NT2/D1 (cell line): ENCODE measurements around the gene TSPAN32.
"Not testable (repeated sequence)": the region's sequence is repeated elsewhere in the genome, so short reads cannot be mapped to it uniquely, and the experiment has no call there.

Source experiments
- DNase-seq: peaks from one replicate; pipeline ENCODE4 v3.0.0-alpha.2; 2011; ENCODE audit warnings: low read depth, low spot score
- H3K27me3 ChIP-seq: 2 replicates; pipeline ENCODE4 v1.6.0; 2011; ENCODE audit warnings: mild to moderate bottlenecking; ENCODE audit not compliant: insufficient read length, insufficient read depth
- H3K36me3 ChIP-seq: 2 replicates; pipeline ENCODE4 v1.6.1; 2011; ENCODE audit warnings: mild to moderate bottlenecking, low read length, mixed read lengths; ENCODE audit not compliant: insufficient read depth, insufficient read length
- H3K4me1 ChIP-seq: 2 replicates; pipeline ENCODE4 v1.5.1; 2011; ENCODE audit not compliant: insufficient read depth, insufficient read length
- H3K4me3 ChIP-seq: 2 replicates; pipeline ENCODE4 v1.5.1; 2011; ENCODE audit warnings: low read depth; ENCODE audit not compliant: insufficient read length
- H3K9ac ChIP-seq: 2 replicates; pipeline ENCODE4 v1.6.0; 2011; ENCODE audit warnings: low read depth; ENCODE audit not compliant: insufficient read length
- H3K9me3 ChIP-seq: 2 replicates; pipeline ENCODE4 v1.5.1; 2011; ENCODE audit warnings: mild to moderate bottlenecking, low read length; ENCODE audit not compliant: insufficient read depth
- SUZ12 ChIP-seq: IDR thresholded peaks from 2 replicates; pipeline ENCODE4 v1.6.1; 2011; ENCODE audit not compliant: insufficient read length, insufficient read depth; ENCODE audit errors: extremely low read depth
- YY1 ChIP-seq: IDR thresholded peaks from 2 replicates; pipeline ENCODE4 v1.6.1; 2011; ENCODE audit not compliant: insufficient read length, insufficient read depth
- ZNF274 ChIP-seq: IDR thresholded peaks from 2 replicates; pipeline ENCODE4 v1.6.1; 2011; ENCODE audit warnings: mild to moderate bottlenecking, low read depth, low read length

The TSPAN32 gene

DNA sequence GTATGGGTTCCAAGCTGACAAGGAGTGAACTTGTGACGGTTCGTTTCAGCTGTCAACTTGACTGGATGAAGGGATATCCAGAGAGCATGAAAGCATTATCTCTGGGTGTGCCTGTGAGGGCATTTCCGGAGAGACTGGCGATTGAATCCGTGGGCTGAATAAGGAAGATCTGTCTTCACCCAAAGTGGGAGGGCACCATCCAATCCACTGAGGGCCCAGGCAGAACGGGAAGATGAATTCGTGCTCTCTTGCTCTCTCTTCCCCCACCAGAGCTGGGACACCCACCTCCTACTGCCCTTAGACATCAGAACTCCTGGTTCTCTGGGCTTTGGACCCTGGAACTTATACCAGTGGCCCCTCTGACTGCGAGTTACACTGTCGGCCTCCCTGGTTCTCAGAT is 59.8 kb downstream of the TSPAN32 start:
- TF ChIP-seq ZNF274 (no peak), YY1 (no peak), SUZ12 (no peak)
- no peak for DNase-seq
- Histone ChIP-seq H3K36me3 (no peaks in the 10 kb centered on the region), H3K9ac (no peak overlapping the region), H3K9me3 (peaks cover 4% of the 10 kb centered on the region), H3K4me3 (no peak overlapping the region), H3K27me3 (peaks cover 3% of the 10 kb centered on the region), H3K4me1 (no peaks in the 10 kb centered on the region)

- TF ChIP-seq YY1 (no peak), SUZ12 (no peak), ZNF274 (no peak)
- H3K4me1 ChIP-seq = no peaks in the 10 kb centered on the region
- no peak overlapping the region for H3K4me3 ChIP-seq
- no peaks in the 10 kb centered on the region for H3K36me3 ChIP-seq
- no peak for DNase-seq
- no peak overlapping the region for H3K9ac ChIP-seq
- peaks cover 3% of the 10 kb centered on the region for H3K27me3 ChIP-seq
- no peaks in the 10 kb centered on the region for H3K9me3 ChIP-seq
Measured at GRCh38 chr11:2362414-2362813, 60.6 kb downstream of the TSPAN32 start.

DNA sequence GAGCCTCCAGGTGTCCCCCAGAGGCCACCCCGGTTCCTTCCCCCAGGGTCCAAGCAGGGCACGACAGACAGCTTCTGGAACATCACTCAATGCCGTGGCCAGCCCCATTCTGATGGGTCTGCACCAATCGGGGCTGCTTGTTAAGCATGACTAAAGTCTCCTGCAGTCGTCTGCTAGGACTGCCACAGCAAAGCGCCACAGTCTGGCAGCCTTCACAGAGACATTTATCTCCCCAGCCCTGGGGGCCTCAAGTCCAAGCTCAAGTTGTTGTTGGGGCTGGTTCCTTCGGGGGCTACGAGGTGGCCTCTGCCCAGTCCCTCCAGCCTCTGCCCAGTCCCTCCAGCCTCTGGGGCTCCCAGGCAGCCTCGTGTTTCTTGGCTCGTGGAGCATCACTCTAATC is 61.3 kb downstream of the TSPAN32 start:
- no peak for DNase-seq
- TF ChIP-seq YY1 = no peak
- no peak for TF ChIP-seq ZNF274
- TF ChIP-seq SUZ12 = no peak
- H3K36me3 ChIP-seq = no peaks in the 10 kb centered on the region
- H3K4me3 ChIP-seq = no peak overlapping the region
- H3K9ac ChIP-seq = no peak overlapping the region
- peaks cover 3% of the 10 kb centered on the region for H3K27me3 ChIP-seq
- H3K9me3 ChIP-seq = no peaks in the 10 kb centered on the region
- H3K4me1 ChIP-seq = peaks cover 2% of the 10 kb centered on the region

- Histone ChIP-seq H3K4me3 (no peak overlapping the region), H3K27me3 (peaks cover 3% of the 10 kb centered on the region), H3K36me3 (no peaks in the 10 kb centered on the region), H3K9me3 (no peaks in the 10 kb centered on the region), H3K9ac (no peak overlapping the region), H3K4me1 (peaks cover 2% of the 10 kb centered on the region)
- no peak for DNase-seq
- TF ChIP-seq YY1 (no peak), SUZ12 (no peak), ZNF274 (no peak)
Measured at GRCh38 chr11:2363577-2364370, 62.0 kb downstream of the TSPAN32 start.

- DNase-seq, H3K27me3 ChIP-seq, H3K36me3 ChIP-seq, H3K9me3 ChIP-seq, H3K4me1 ChIP-seq, H3K4me3 ChIP-seq, H3K9ac ChIP-seq: not testable (repeated sequence)
Measured at GRCh38 chr11:2364386-2364785, 62.6 kb downstream of the TSPAN32 start.

DNA sequence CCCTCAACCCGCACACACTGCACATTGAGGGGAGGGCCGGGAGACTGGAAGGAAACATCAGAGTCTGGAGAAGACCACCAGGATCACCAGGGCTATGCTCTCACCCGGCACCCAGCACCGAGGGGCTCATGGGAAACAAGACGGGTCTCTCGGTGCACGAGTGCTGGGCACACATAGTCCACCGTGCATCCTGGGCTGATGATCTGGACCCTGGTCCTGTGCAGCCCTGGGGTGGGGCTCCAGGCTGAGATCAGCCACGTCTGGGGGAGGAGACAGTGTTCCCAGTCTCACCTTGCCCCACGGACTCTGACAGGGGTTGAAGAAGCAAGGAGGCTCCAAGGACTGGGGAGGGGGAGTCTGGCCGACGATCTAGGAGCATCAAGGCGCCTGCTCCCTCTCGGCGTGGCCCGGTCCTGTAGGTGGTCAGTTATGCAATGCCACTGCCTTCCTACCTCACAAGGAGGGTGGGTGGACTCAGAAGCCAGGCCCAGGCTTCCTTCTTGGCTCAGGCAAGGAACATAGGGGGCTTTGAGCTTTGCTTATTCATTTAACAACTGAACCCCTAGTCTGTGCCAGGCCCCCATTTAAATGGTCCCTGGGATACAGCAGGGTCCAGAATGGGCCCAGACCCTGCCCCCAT is 63.9 kb downstream of the TSPAN32 start:
- peaks cover 2% of the 10 kb centered on the region for H3K4me1 ChIP-seq
- H3K9ac ChIP-seq = no peak overlapping the region
- H3K36me3 ChIP-seq = no peaks in the 10 kb centered on the region
- no peaks in the 10 kb centered on the region for H3K9me3 ChIP-seq
- H3K27me3 ChIP-seq = peaks cover 3% of the 10 kb centered on the region
- DNase-seq = no peak
- H3K4me3 ChIP-seq = no peak overlapping the region
- TF ChIP-seq SUZ12 = no peak
- TF ChIP-seq ZNF274 = no peak
- no peak for TF ChIP-seq YY1

- TF ChIP-seq ZNF274 (no peak), SUZ12 (no peak), YY1 (no peak)
- no peak overlapping the region for H3K4me3 ChIP-seq
- peaks cover 2% of the 10 kb centered on the region for H3K4me1 ChIP-seq
- peaks cover 3% of the 10 kb centered on the region for H3K27me3 ChIP-seq
- no peak for DNase-seq
- no peaks in the 10 kb centered on the region for H3K9me3 ChIP-seq
- no peak overlapping the region for H3K9ac ChIP-seq
- no peaks in the 10 kb centered on the region for H3K36me3 ChIP-seq
Measured at GRCh38 chr11:2366276-2366675, 64.5 kb downstream of the TSPAN32 start.
